Right cardiac atrium (tissue), 5 donors: Measurements from ENCODE around the gene PRRX1. TPM values are rescaled to one million over a fixed set of nuclear protein-coding genes. Genes with fewer than 3 reads are reported as not detected.

Experiments
- ATAC-seq, 2 donors: fragments of 200-7000 bp; cut with Tn5 transposase; one replicate each; pipeline versions ENCODE4 v1.8.0 to v1.9.1; 2020; ENCODE audit warnings: moderate library complexity in 2 of 2, mild to moderate bottlenecking in 1 of 2
- DNase-seq, 3 donors: peaks; one replicate each; pipeline ENCODE4 v3.0.0-alpha.2; 2020
- H3K27ac ChIP-seq: one replicate; pipeline ENCODE4 v1.5.1; 2013; ENCODE audit warnings: mild to moderate bottlenecking, low read length, control low read depth, moderate library complexity
- H3K27me3 ChIP-seq: one replicate; pipeline ENCODE4 v1.6.1; 2013; ENCODE audit not compliant: control insufficient read depth, insufficient read depth
- H3K4me1 ChIP-seq: one replicate; pipeline ENCODE4 v1.6.1; 2013; ENCODE audit warnings: low read length; ENCODE audit not compliant: control insufficient read depth, insufficient read depth
- H3K4me3 ChIP-seq: one replicate; pipeline ENCODE4 v1.5.1; 2013; ENCODE audit warnings: low read length, control low read depth
- H3K9me3 ChIP-seq: one replicate; pipeline ENCODE4 v1.6.1; 2013; ENCODE audit warnings: low read length; ENCODE audit not compliant: control insufficient read depth
- WGBS: extraction: QIAGEN DNeasy Blood & Tissue Kit; methylation state at CpG from one replicate; pipeline ENCODE4 v1.1.7; 2013; 5-methylcytosine and 5-hydroxymethylcytosine counted together
- intact Hi-C, 4 donors: fragments of 100-400 bp; cut with DNase I; formaldehyde crosslinking; loops; one replicate each; pipeline versions ENCODE4 v1.11.0 to v1.14.0; 2022 to 2023
- polyA plus RNA-seq: library from polyadenylated mRNA; stranded (reverse); fragments of 200-250 nt; gene quantifications from one replicate; pipeline ENCODE4 v1.2.3, GENCODE V29; 2013
- total RNA-seq, 4 donors: library from RNA; stranded (reverse); fragmentation: NEBNext Ultra II Directional; extraction: Animal tissue kit (Norgen Biotek cat#: 25700); gene quantifications; one replicate each; pipeline ENCODE4 v1.2.1, GENCODE V29; 2021
- donor health status: healthy with polysubstance abuse.
- donor health status: DM: no; HTN: yes; CAD: no.
- donor health status: DM: no; HTN: no; CAD: no.
- donor health status: DM: no; HTN: yes; CAD: no; lungs with severe emphysema.
- donor health status: DM: yes; HTN: yes; CAD: no.

The PRRX1 gene
- total and polyA plus RNA-seq, 5 donors, result 39.9 to 72.8 (median 60.8) TPM

- WGBS, result 81% methylated on average over 4 of the region's 4 CpGs
- intact Hi-C loops, result no loop called here
- Histone ChIP-seq H3K4me3 (no peak overlapping the region), H3K27ac (no peak overlapping the region), H3K27me3 (no peaks in the 10 kb centered on the region), H3K9me3 (no peaks in the 10 kb centered on the region), H3K4me1 (peaks cover 2% of the 10 kb centered on the region)
- DNase-seq, result no peak
- ATAC-seq, result no peak
Measured at GRCh38 chr1:170741678-170742077, 77.7 kb downstream of the PRRX1 start.

- Histone ChIP-seq H3K4me1 (peaks cover 2% of the 10 kb centered on the region), H3K27me3 (no peaks in the 10 kb centered on the region), H3K27ac (no peak overlapping the region), H3K4me3 (no peak overlapping the region), H3K9me3 (no peaks in the 10 kb centered on the region)
- ATAC-seq, result no peak
- DNase-seq, result no peak
- intact Hi-C loops, result no loop called here
- 89% methylated on average over 5 of the region's 5 CpGs for WGBS
Measured at GRCh38 chr1:170742600-170742999, 78.7 kb downstream of the PRRX1 start.

GRCh38 chr1:170743083-170743482 lies 79.2 kb downstream of the PRRX1 start:
- no peak overlapping the region for H3K27ac ChIP-seq
- no peaks in the 10 kb centered on the region for H3K27me3 ChIP-seq
- H3K4me1 ChIP-seq, result peaks cover 2% of the 10 kb centered on the region
- H3K4me3 ChIP-seq, result no peak overlapping the region
- no peaks in the 10 kb centered on the region for H3K9me3 ChIP-seq
- no peak for ATAC-seq
- WGBS, result 90% methylated on average over 1 of the region's 1 CpG
- intact Hi-C loops, result no loop called here
- DNase-seq, result no peak

- peaks cover 4% of the 10 kb centered on the region for H3K4me1 ChIP-seq
- ATAC-seq (no peak), DNase-seq (no peak)
- H3K9me3 ChIP-seq, result no peaks in the 10 kb centered on the region
- H3K27me3 ChIP-seq, result no peaks in the 10 kb centered on the region
- 51% methylated on average over 2 of the region's 2 CpGs for whole genome bisulfite sequencing
- H3K27ac ChIP-seq, result no peak overlapping the region
- no peak overlapping the region for H3K4me3 ChIP-seq
- intact Hi-C loops, result no loop called here
Measured at GRCh38 chr1:170749549-170749948, 85.6 kb downstream of the PRRX1 start.

GRCh38 chr1:170749959-170750358 lies 86.0 kb downstream of the PRRX1 start:
- no peak for DNase-seq
- intact Hi-C loops, result no loop called here
- Histone ChIP-seq H3K9me3 (no peaks in the 10 kb centered on the region), H3K4me3 (no peak overlapping the region), H3K27ac (no peak overlapping the region), H3K4me1 (peaks cover 4% of the 10 kb centered on the region), H3K27me3 (no peaks in the 10 kb centered on the region)
- no peak for ATAC-seq
- 59% methylated on average over 2 of the region's 2 CpGs for WGBS

GRCh38 chr1:170755795-170756194 lies 91.9 kb downstream of the PRRX1 start:
- Histone ChIP-seq H3K27me3 (no peaks in the 10 kb centered on the region), H3K9me3 (no peaks in the 10 kb centered on the region), H3K4me3 (no peak overlapping the region), H3K4me1 (no peaks in the 10 kb centered on the region), H3K27ac (no peak overlapping the region)
- no peak for DNase-seq
- intact Hi-C loops, result no loop called here
- ATAC-seq, result no peak
- WGBS, result 73% methylated on average over 3 of the region's 3 CpGs

- no peak for ATAC-seq
- H3K4me1 ChIP-seq, result no peaks in the 10 kb centered on the region
- intact Hi-C loops, result no loop called here
- DNase-seq, result no peak
- H3K27ac ChIP-seq, result no peak overlapping the region
- no peaks in the 10 kb centered on the region for H3K9me3 ChIP-seq
- H3K27me3 ChIP-seq, result no peaks in the 10 kb centered on the region
- H3K4me3 ChIP-seq, result no peak overlapping the region
- 84% methylated on average over 2 of the region's 2 CpGs for WGBS
Measured at GRCh38 chr1:170758992-170759391, 95.1 kb downstream of the PRRX1 start.

- Histone ChIP-seq H3K4me1 (no peaks in the 10 kb centered on the region), H3K9me3 (no peaks in the 10 kb centered on the region), H3K27me3 (no peaks in the 10 kb centered on the region), H3K27ac (no peak overlapping the region), H3K4me3 (no peak overlapping the region)
- no peak for DNase-seq
- no peak for ATAC-seq
- 69% methylated on average over 1 of the region's 1 CpG for WGBS
- intact Hi-C loops, result loop anchor here in 1 of 4 donors (5.0 kb wide), 1 partner anchor 93 kb away; no protein-coding TSS in a partner anchor
Measured at GRCh38 chr1:170765279-170765678, 101.3 kb downstream of the PRRX1 start.

- Histone ChIP-seq H3K27me3 (no peaks in the 10 kb centered on the region), H3K27ac (no peak overlapping the region), H3K4me1 (no peaks in the 10 kb centered on the region), H3K9me3 (no peaks in the 10 kb centered on the region), H3K4me3 (no peak overlapping the region)
- 67% methylated on average over 10 of the region's 10 CpGs for WGBS
- ATAC-seq (peak in 1 of 2 donors; percentile 62), DNase-seq (no peak)
- intact Hi-C loops, result loop anchor here in 1 of 4 donors (5.0 kb wide), 1 partner anchor 94 kb away; no protein-coding TSS in a partner anchor
Measured at GRCh38 chr1:170765712-170766330, 101.9 kb downstream of the PRRX1 start.

- Histone ChIP-seq H3K27me3 (no peaks in the 10 kb centered on the region), H3K27ac (no peak overlapping the region), H3K4me3 (no peak overlapping the region), H3K4me1 (no peaks in the 10 kb centered on the region), H3K9me3 (no peaks in the 10 kb centered on the region)
- ATAC-seq (no peak), DNase-seq (no peak)
- WGBS, result 80% methylated on average over 1 of the region's 1 CpG
- intact Hi-C loops, result loop anchor here in 1 of 4 donors (5.0 kb wide), 1 partner anchor 97 kb away; no protein-coding TSS in a partner anchor
Measured at GRCh38 chr1:170768929-170769328, 105.0 kb downstream of the PRRX1 start.

- H3K4me1 ChIP-seq, result no peaks in the 10 kb centered on the region
- H3K27me3 ChIP-seq, result no peaks in the 10 kb centered on the region
- H3K9me3 ChIP-seq, result no peaks in the 10 kb centered on the region
- ATAC-seq, result no peak
- intact Hi-C loops, result loop anchor here in 1 of 4 donors (5.0 to 10.0 kb wide), 2 partner anchors 97 to 845 kb away; no protein-coding TSS in a partner anchor
- no peak overlapping the region for H3K4me3 ChIP-seq
- DNase-seq, result no peak
- H3K27ac ChIP-seq, result no peak overlapping the region
- WGBS, result 98% methylated on average over 1 of the region's 1 CpG
Measured at GRCh38 chr1:170769691-170770090, 105.8 kb downstream of the PRRX1 start.
